HepG2 (cell line): ENCODE data around the gene ALG8. TPM values are rescaled to one million over a fixed set of nuclear protein-coding genes. Genes with fewer than 3 reads are reported as not detected.
A peak's percentile ranks its signal among the peaks of the same experiment; 100 is the strongest.

Source experiments
- CREB1 ChIP-seq, 2 experiments: fragments of 450-650 bp in 1 of 2; IDR thresholded peaks; 2 replicates each; pipeline ENCODE4 v1.6.1; 2016 to 2017; ENCODE audit warnings: control low read depth in 1 of 2, mild to moderate bottlenecking in 1 of 2, missing compliant biosample characterization in 1 of 2, missing genetic modification characterization in 1 of 2
- DMAP1 ChIP-seq: IDR thresholded peaks from 2 replicates; pipeline ENCODE4 v1.6.1; 2016
- FOXP4 ChIP-seq: sonication (generic); formaldehyde crosslinking; IDR thresholded peaks from 2 replicates; pipeline ENCODE4 v1.4.0; 2020; ENCODE audit warnings: missing genetic modification reagents
- HMGA1 ChIP-seq: sonication (generic); formaldehyde crosslinking; conservative IDR thresholded peaks from 2 replicates; pipeline ENCODE4 v1.4.0; 2020; ENCODE audit warnings: missing genetic modification reagents
- SNAPC4 ChIP-seq: sonication (generic); formaldehyde crosslinking; IDR thresholded peaks from 2 replicates; pipeline ENCODE4 v1.4.0; 2020; ENCODE audit warnings: mild to moderate bottlenecking, missing genetic modification reagents
- SNRNP70 ChIP-seq: fragments of 200-400 bp; formaldehyde crosslinking; IDR thresholded peaks from 2 replicates; pipeline ENCODE4 v1.6.1; 2017; ENCODE audit warnings: mild to moderate bottlenecking, low read depth, low read length, moderate library complexity
- TBX3 ChIP-seq: fragments of 450-650 bp; IDR thresholded peaks from 2 replicates; pipeline ENCODE4 v1.6.1; 2017; ENCODE audit warnings: antibody characterized with exemption, mild to moderate bottlenecking, inconsistent platforms, borderline replicate concordance
- ZNF143 ChIP-seq: sonication (generic); formaldehyde crosslinking; IDR thresholded peaks from 2 replicates; pipeline ENCODE4 v1.4.0; 2020; ENCODE audit warnings: missing genetic modification reagents
- ZNF263 ChIP-seq: sonication (generic); formaldehyde crosslinking; IDR thresholded peaks from 2 replicates; pipeline ENCODE4 v1.4.0; 2020; ENCODE audit warnings: missing genetic modification reagents
- ZNF326 ChIP-seq: sonication (generic); formaldehyde crosslinking; IDR thresholded peaks from 2 replicates; pipeline ENCODE4 v1.4.0; 2020; ENCODE audit warnings: missing genetic modification reagents, borderline replicate concordance
- ZNF333 ChIP-seq: sonication (generic); formaldehyde crosslinking; IDR thresholded peaks from 2 replicates; pipeline ENCODE4 v1.4.0; 2020; ENCODE audit warnings: mild to moderate bottlenecking, missing genetic modification reagents, borderline replicate concordance
- ZNF496 ChIP-seq: sonication (generic); formaldehyde crosslinking; IDR thresholded peaks from 2 replicates; pipeline ENCODE4 v1.8.1; 2023; ENCODE audit warnings: mild to moderate bottlenecking, moderate library complexity, missing genetic modification reagents; ENCODE audit not compliant: insufficient replicate concordance
- ZNF580 ChIP-seq: IDR thresholded peaks from 2 replicates; pipeline ENCODE4 v1.6.1; 2016; ENCODE audit warnings: low read depth, borderline replicate concordance
- ZNF891 ChIP-seq: sonication (generic); formaldehyde crosslinking; IDR thresholded peaks from 2 replicates; pipeline ENCODE4 v1.5.0; 2020; ENCODE audit warnings: mild to moderate bottlenecking, missing genetic modification reagents
- polyA plus RNA-seq, 8 experiments: library from polyadenylated mRNA; depleted of rRNA in 3 of 8; stranded (reverse) in 7 of 8; unstranded in 1 of 8; fragments of >200 nt; fragmentation: Illumina TruSeq in 4 of 8; extraction: Trizol in 4 of 8; gene quantifications; 2 replicates each; pipeline versions ENCODE4 v1.2.1 to v1.2.3, GENCODE V29; 2011 to 2016; ENCODE audit warnings: low read depth in 4 of 8, missing spikeins in 1 of 8, mixed read lengths in 1 of 8; ENCODE audit not compliant: insufficient read depth in 1 of 8
- total RNA-seq, 5 experiments: library from RNA; depleted of rRNA; stranded (reverse); fragments of >200 nt; fragmentation: Illumina TruSeq; extraction: Trizol; gene quantifications; 2 replicates each; pipeline ENCODE4 v1.2.3, GENCODE V29; 2016; ENCODE audit warnings: low read depth in 1 of 5
- TF ChIP-seq, protein P1 (sequence below): sonication (generic); formaldehyde crosslinking; IDR thresholded peaks from 2 replicates; pipeline ENCODE4 v1.4.0; 2020; ENCODE audit warnings: missing genetic modification reagents

ALG8 gene
- total and polyA plus RNA-seq, 2 of the 13 experiments (the other 11 are each of a cell fraction or from before 2014, with no cell fraction given): 75.8 to 88.0 TPM

DNA sequence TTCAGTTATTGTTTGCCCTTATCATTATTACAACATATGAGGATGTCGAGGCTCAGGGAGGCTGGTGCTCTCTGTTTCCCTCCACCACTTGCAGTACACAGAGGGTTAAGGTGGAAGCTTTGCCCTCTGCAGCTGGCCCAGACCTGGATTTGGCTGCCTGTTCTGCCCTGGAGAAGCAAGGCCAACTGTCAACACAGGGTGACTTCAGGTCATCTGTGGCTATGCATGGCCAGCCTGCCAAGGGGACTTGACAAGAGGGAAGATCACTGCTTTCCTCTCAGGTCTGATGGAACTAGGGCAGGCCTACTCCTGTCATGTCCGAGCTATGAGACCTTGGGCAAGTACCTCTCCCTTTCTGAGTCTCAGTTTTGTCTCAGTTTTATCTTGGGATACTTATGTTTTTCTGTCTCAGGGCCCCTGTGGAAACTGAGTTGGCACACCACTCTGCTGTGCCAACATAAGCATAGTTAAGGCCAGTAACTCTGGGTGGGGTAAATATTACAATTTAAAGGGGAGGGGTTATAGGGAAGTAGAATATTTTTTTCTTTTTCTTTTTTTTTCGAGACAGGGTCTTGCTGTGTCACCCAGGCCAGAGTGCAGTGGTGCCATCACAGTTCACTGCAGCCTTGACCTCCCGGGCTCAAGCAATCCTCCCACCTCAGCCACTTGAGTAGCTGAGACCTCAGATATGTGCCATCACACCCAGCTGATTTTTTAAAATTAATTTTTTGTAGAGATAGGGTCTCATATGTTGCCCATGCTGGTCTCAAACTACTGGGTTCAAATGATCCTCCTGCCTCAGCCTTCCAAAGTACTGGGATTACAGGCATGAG, 78.1 kb downstream of the ALG8 start (continued):
- TF ChIP-seq HMGA1 (CRISPR knock-in tag) (no peak), DMAP1 (CRISPR knock-in tag) (no peak), ZNF263 (0 out of 2 replicates have a peak, but pooled peaks have one; percentile 33), ZNF143 (no peak), ZNF580 (CRISPR knock-in tag) (0 out of 2 replicates have a peak, but pooled peaks have one; percentile 28), CREB1 (IDR thresholded peaks at IDR 0.05) (no peak), CREB1 (CRISPR knock-in tag; IDR thresholded peaks at IDR 0.05) (no peak), ZNF333 (CRISPR knock-in tag) (no peak), ZNF496 (CRISPR knock-in tag) (no peak), TBX3 (no peak), ZNF891 (CRISPR knock-in tag) (no peak), FOXP4 (CRISPR knock-in tag) (peak; percentile 30; the same call in 1 of the 2 replicates), ZNF326 (CRISPR knock-in tag) (no peak), SNAPC4 (CRISPR knock-in tag) (no peak), SNRNP70 (no peak)
- TF ChIP-seq, protein P1, sequence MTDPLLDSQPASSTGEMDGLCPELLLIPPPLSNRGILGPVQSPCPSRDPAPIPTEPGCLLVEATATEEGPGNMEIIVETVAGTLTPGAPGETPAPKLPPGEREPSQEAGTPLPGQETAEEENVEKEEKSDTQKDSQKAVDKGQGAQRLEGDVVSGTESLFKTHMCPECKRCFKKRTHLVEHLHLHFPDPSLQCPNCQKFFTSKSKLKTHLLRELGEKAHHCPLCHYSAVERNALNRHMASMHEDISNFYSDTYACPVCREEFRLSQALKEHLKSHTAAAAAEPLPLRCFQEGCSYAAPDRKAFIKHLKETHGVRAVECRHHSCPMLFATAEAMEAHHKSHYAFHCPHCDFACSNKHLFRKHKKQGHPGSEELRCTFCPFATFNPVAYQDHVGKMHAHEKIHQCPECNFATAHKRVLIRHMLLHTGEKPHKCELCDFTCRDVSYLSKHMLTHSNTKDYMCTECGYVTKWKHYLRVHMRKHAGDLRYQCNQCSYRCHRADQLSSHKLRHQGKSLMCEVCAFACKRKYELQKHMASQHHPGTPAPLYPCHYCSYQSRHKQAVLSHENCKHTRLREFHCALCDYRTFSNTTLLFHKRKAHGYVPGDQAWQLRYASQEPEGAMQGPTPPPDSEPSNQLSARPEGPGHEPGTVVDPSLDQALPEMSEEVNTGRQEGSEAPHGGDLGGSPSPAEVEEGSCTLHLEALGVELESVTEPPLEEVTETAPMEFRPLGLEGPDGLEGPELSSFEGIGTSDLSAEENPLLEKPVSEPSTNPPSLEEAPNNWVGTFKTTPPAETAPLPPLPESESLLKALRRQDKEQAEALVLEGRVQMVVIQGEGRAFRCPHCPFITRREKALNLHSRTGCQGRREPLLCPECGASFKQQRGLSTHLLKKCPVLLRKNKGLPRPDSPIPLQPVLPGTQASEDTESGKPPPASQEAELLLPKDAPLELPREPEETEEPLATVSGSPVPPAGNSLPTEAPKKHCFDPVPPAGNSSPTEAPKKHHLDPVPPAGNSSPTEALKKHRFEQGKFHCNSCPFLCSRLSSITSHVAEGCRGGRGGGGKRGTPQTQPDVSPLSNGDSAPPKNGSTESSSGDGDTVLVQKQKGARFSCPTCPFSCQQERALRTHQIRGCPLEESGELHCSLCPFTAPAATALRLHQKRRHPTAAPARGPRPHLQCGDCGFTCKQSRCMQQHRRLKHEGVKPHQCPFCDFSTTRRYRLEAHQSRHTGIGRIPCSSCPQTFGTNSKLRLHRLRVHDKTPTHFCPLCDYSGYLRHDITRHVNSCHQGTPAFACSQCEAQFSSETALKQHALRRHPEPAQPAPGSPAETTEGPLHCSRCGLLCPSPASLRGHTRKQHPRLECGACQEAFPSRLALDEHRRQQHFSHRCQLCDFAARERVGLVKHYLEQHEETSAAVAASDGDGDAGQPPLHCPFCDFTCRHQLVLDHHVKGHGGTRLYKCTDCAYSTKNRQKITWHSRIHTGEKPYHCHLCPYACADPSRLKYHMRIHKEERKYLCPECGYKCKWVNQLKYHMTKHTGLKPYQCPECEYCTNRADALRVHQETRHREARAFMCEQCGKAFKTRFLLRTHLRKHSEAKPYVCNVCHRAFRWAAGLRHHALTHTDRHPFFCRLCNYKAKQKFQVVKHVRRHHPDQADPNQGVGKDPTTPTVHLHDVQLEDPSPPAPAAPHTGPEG (CRISPR knock-in tag): 0 out of 2 replicates have a peak, but pooled peaks have one; percentile 29
